Parathyroid adenoma (tissue), 2 donors: ENCODE results near the gene CTDSP1.

Source experiments
- H2AFZ ChIP-seq: fragments of 300-600 bp; sonication (generic); one replicate; pipeline ENCODE4 v1.7.0; 2017; ENCODE audit warnings: antibody characterized with exemption, mild to moderate bottlenecking
- H3K27ac ChIP-seq: fragments of 300-600 bp; sonication (generic); one replicate; pipeline ENCODE4 v1.7.0; 2017
- H3K27me3 ChIP-seq: fragments of 300-600 bp; sonication (generic); one replicate; pipeline ENCODE4 v1.7.0; 2017; ENCODE audit warnings: low read length; ENCODE audit not compliant: control insufficient read depth, insufficient read depth
- H3K36me3 ChIP-seq: fragments of 300-600 bp; sonication (generic); one replicate; pipeline ENCODE4 v1.7.0; 2017; ENCODE audit warnings: low read length; ENCODE audit not compliant: control insufficient read depth, insufficient read depth
- H3K4me1 ChIP-seq: fragments of 300-600 bp; sonication (generic); one replicate; pipeline ENCODE4 v1.7.0; 2017; ENCODE audit warnings: control low read depth
- H3K4me2 ChIP-seq: fragments of 300-600 bp; sonication (generic); one replicate; pipeline ENCODE4 v1.7.0; 2017; ENCODE audit warnings: low read length
- H3K4me3 ChIP-seq: fragments of 300-600 bp; sonication (generic); one replicate; pipeline ENCODE4 v1.7.0; 2017; ENCODE audit warnings: low read depth, low read length
- H3K79me2 ChIP-seq: fragments of 300-600 bp; sonication (generic); one replicate; pipeline ENCODE4 v1.7.0; 2017; ENCODE audit warnings: control low read depth
- H3K9ac ChIP-seq: fragments of 300-600 bp; sonication (generic); one replicate; pipeline ENCODE4 v1.7.0; 2017; ENCODE audit warnings: mild to moderate bottlenecking
- H3K9me3 ChIP-seq: fragments of 300-600 bp; sonication (generic); one replicate; pipeline ENCODE4 v1.7.0; 2017; ENCODE audit warnings: low read length; ENCODE audit not compliant: control insufficient read depth
- CTCF ChIP-seq: fragments of 300-600 bp; sonication (generic); IDR thresholded peaks from one replicate; pipeline ENCODE4 v1.7.0; 2017; ENCODE audit warnings: antibody characterized with exemption, mild to moderate bottlenecking
- donor health status: primary hyperparathyroidism.

The CTDSP1 gene

GRCh38 chr2:218444692-218445357 lies 45.2 kb downstream of the CTDSP1 start:
- Histone ChIP-seq H2AFZ (no peak overlapping the region), H3K4me2 (no peak overlapping the region), H3K9ac (no peak overlapping the region), H3K4me3 (no peak overlapping the region), H3K79me2 (no peaks in the 10 kb centered on the region), H3K27me3 (no peaks in the 10 kb centered on the region), H3K4me1 (peaks cover 10% of the 10 kb centered on the region), H3K36me3 (no peaks in the 10 kb centered on the region), H3K9me3 (no peaks in the 10 kb centered on the region), H3K27ac (no peak overlapping the region)
- TF ChIP-seq CTCF = no peak

GRCh38 chr2:218445602-218446001 lies 45.9 kb downstream of the CTDSP1 start:
- Histone ChIP-seq H3K4me2 (no peak overlapping the region), H3K9ac (no peak overlapping the region), H2AFZ (no peak overlapping the region), H3K36me3 (no peaks in the 10 kb centered on the region), H3K27ac (no peak overlapping the region), H3K4me1 (peaks cover 10% of the 10 kb centered on the region), H3K4me3 (no peak overlapping the region), H3K9me3 (no peaks in the 10 kb centered on the region), H3K27me3 (no peaks in the 10 kb centered on the region), H3K79me2 (no peaks in the 10 kb centered on the region)
- no peak for TF ChIP-seq CTCF

DNA sequence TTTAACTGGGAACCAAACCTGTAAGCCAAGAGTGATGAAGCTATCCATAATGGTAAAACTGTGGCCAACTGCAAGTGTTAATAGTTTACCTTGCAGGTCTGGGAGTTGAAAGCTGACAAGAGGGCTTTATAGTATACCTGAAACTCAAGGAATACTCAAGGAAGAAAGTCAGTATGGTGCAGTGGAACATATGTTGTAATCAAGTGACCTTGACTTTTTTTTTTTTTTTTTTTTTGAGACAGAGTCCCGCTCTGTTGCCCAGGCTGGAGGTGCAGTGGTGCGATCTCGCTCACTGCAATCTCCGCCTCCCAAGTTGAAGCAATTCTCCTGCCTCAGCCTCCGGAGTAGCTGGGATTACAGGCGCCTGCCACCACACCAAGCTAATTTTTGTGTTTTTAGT lies 46.9 kb downstream of the CTDSP1 start:
- H3K9me3 ChIP-seq = no peaks in the 10 kb centered on the region
- no peak overlapping the region for H3K4me3 ChIP-seq
- no peak overlapping the region for H3K4me2 ChIP-seq
- no peak overlapping the region for H3K27ac ChIP-seq
- no peaks in the 10 kb centered on the region for H3K36me3 ChIP-seq
- H3K27me3 ChIP-seq = no peaks in the 10 kb centered on the region
- H3K9ac ChIP-seq = no peak overlapping the region
- H2AFZ ChIP-seq = no peak overlapping the region
- H3K4me1 ChIP-seq = peaks cover 10% of the 10 kb centered on the region
- TF ChIP-seq CTCF = no peak
- H3K79me2 ChIP-seq = no peaks in the 10 kb centered on the region

- Histone ChIP-seq H3K79me2 (no peaks in the 10 kb centered on the region), H3K4me2 (no peak overlapping the region), H2AFZ (no peak overlapping the region), H3K27ac (no peak overlapping the region), H3K4me3 (no peak overlapping the region), H3K4me1 (peaks cover 10% of the 10 kb centered on the region), H3K9me3 (no peaks in the 10 kb centered on the region), H3K27me3 (no peaks in the 10 kb centered on the region), H3K9ac (no peak overlapping the region), H3K36me3 (no peaks in the 10 kb centered on the region)
- TF ChIP-seq CTCF = no peak
Observed at GRCh38 chr2:218447072-218447471, 47.4 kb downstream of the CTDSP1 start.

DNA sequence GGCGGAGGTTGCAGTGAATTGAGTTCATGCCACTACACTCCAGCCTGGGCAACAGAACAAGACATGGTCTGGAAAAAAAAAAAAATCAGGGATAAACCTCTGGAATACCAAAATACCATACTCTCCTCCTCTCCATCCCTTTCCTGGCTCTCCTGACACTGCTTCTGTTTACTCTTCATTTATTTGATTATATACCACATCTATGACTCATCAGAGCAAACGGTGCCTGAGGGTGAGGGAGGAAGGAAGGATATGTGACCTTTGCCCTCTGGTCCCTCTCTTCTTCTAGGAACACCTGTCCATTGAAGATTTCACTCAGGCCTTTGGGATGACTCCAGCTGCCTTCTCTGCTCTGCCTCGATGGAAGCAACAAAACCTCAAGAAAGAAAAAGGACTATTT lies 49.3 kb downstream of the CTDSP1 start:
- H3K9ac ChIP-seq = no peak overlapping the region
- TF ChIP-seq CTCF = no peak
- no peak overlapping the region for H2AFZ ChIP-seq
- no peak overlapping the region for H3K4me2 ChIP-seq
- no peak overlapping the region for H3K4me3 ChIP-seq
- H3K27me3 ChIP-seq = no peaks in the 10 kb centered on the region
- no peaks in the 10 kb centered on the region for H3K9me3 ChIP-seq
- no peak overlapping the region for H3K27ac ChIP-seq
- H3K79me2 ChIP-seq = no peaks in the 10 kb centered on the region
- H3K4me1 ChIP-seq = peaks cover 7% of the 10 kb centered on the region
- H3K36me3 ChIP-seq = no peaks in the 10 kb centered on the region
